SW 1271 (cell line): ENCODE measurements around the gene AGAP2.
"Not testable (repeated sequence)": the region's sequence is repeated elsewhere in the genome, so short reads cannot be mapped to it uniquely, and the experiment has no call there.

Experiments
- DNase-seq, 2 experiments: peaks; one replicate each; lab custom pipeline; 2025; lab: John Stamatoyannopoulos, UW

The AGAP2 gene

DNA sequence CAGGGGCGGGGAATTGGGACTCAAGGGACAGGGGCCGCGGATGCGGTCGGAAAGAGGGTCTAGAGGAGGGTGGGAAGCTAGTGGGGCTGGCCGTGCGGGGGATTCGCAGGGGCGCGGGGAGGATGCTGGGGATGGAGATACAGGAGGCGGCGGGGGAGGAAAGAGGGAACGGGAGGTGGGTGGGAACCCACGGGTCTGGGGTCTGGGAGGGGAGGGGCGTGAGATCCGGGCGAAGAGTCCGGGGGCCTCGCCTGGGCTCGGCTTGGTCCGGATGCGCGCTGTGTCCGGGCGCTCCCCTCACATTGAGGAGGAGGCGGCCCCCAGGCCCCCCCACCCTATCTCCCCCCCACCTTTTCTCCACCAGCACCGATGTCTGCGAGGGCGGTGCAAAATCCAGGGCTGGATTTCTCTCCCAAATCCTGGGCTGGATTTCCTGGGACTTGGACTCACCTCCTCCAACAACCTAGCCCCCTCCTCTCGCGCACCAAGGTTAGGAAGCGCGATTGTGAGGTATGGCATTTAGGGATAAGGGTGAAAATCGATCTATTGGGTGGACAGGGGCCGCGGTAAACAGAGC lies at the start of gene AGAP2:
TSS of gene AGAP2 (minus strand) at position 82 of the 577 bp plus-strand sequence. CDS start 496 bp downstream, outside the sequence.
- DNase-seq: no peak

DNA sequence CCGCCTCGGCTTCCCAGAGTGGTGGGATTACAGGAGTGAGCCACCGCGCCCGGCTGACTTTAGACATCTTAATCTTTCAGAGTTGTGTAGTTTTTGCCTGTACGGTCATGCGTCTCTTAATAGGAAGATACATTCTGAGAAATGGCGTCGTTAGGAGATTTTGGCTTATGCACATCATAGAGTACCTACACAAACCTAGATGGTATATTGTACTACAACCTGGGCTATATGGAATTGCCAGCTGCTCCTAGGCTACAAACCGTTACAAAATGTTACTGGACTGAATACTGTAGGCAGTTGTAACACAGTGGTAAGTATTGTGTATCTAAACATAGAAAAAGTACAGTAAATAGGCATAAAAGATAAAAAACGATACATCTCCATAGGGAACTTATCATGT lies 45.3 kb upstream of the AGAP2 start:
- no peak for DNase-seq

DNA sequence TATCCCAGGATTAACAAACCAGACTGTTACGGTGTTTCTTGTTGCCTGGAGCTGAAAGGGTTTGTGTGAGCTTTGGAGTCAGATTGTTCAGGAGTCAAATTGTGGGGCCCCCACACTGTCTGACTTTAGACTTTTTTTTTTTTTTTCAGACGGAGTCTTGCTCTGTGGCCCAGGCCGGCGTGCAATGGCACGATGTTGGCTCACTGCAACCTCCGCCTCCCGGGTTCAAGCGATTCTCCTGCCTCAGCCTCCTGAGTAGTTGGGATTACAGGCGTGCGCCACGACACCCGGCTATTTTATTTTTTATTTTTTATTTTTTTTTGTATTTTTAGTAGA lies 44.9 kb upstream of the AGAP2 start:
- DNase-seq: no peak

DNA sequence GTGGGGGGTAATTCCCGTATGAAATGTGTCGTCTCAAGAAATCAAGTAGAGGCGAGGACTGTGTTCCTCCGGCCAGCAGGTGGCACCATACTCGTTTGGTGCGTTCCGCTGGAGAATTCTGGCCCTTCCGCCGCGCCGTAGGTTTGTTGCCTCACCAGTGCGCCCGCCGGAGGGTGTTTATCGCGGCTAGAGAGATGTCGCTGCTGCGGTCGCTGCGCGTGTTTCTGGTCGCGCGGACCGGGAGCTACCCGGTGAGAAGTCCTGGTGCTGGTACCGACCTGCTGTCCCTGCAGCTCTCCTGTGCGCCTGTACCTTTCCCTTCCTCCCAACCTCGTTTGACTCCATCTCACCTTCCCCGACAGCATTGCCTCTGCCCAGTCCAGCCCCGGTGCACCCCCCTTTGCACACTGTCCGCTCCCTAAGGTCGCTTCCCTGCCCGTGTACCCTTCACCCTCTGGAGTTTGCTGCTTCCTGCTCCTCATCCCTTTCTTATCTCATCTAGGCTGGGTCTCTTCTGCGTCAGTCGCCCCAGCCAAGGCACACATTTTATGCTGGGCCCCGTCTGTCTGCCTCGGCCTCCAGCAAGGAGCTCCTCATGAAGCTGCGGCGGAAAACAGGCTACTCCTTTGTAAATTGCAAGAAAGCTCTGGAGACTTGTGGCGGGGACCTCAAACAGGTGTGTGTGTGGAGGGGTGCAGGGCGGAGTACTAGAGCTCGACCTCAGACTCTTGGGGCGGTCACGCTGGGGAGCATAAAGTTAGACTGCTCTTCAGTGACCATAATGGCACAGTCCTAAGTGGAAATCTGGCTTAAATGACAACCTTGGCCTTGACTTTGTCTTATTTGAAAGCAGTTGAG lies 44.3 kb upstream of the AGAP2 start, which contains the start of gene TSFM:
TSS of gene TSFM (plus strand) at position 180 of the 858 bp plus-strand sequence. CDS start at position 195, 15 bp downstream.
- peak; percentile 80 to 90 for DNase-seq

DNA sequence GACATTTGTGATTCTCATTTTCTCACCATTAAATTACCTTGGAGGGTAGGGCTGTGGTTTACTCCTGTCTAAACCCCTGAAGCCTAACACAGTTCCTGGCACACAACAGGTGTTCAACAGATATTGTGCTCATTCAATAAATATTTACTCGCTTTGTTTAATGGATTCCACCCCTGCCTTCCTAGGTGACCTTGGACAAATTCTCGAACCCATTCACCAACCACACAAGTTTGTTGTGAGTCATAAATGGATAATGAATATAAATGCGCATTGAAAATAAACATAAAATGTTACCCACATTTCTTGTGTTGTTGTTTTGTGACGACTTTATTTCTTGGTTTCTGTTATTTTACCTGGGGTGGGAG lies 43.7 kb upstream of the AGAP2 start:
- no peak for DNase-seq

DNA sequence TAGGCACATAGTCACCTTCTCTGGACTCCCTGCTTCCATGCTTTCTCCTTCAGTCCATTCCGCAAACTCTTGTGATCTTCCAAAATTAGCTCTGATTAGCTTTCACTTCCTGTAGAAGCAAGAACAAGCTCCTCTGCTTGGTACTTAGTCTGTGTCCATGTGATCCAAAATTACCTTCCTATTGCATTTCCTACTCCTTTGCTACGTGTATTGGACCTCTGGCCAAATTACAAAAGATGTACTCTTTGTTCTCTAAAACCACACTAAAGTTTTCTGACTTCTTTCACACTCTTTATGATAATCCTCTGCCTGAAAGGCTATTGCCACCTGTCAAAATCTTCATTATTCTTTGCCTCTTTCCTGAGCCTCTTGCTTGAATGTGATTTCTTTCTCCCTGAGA lies 43.3 kb upstream of the AGAP2 start:
- DNase-seq: no peak

DNA sequence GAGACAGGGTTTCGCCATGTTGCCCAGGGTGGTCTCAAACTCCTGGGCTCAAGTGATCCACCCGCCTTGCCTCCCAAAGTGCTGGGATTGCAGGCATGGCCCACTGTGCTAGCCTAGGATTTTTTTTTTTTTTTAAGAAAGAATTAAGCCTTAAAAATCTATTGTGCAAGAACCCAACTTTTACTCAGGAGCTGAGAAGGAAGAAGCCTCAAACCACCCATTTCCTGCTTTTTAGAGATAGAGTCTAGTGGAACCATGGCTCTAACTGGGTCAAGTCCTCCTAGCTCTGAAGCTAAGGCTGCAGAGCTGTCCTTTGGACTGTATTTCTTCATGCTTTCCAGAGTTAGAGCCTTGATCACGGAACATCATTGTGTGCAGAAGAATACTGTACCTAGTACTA lies 42.7 kb upstream of the AGAP2 start:
- no peak for DNase-seq

DNA sequence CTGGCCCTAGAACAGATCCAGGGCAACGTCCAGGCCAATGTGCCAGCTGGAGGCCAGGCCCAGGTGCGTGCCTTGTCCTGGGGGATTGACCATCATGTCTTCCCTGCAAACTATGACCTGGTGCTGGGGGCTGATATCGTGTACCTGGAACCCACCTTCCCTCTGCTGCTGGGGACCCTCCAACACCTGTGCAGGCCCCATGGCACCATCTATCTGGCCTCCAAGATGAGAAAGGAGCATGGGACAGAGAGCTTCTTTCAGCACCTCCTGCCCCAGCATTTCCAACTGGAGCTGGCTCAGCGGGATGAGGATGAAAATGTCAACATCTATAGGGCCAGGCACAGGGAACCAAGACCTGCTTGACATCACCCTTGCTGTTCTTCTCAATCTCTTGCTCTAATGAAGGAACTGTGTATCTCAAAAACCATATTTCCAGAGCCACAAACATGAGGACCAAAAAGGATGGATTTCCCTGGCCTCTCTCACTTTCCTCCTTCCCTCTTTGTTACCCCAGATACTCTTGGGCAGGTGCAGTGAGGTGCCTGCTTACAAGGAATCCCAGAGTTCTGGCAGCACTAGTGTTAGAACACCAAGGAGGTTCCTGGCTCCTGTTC lies 41.8 kb upstream of the AGAP2 start:
- DNase-seq: no peak

DNA sequence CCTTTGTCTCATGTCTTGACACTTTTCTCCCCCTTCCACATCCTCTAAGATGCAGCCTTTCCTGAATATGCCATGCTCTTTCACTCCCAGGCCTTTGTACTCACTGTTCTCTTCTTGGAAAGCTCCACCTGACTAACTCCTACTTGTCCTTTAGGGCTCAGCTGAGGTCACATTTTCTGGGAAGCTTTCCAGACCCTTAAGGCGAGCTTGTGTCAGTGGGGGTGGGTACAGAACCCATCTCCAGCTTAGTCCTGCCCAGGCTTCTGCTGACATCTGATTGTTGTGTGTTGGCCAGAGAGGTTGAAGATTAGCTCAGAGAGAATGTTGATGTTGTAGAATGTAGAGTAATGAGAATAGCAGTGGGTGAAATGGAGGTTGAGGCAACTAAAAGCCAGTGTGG lies 41.2 kb upstream of the AGAP2 start:
- DNase-seq: no peak

DNA sequence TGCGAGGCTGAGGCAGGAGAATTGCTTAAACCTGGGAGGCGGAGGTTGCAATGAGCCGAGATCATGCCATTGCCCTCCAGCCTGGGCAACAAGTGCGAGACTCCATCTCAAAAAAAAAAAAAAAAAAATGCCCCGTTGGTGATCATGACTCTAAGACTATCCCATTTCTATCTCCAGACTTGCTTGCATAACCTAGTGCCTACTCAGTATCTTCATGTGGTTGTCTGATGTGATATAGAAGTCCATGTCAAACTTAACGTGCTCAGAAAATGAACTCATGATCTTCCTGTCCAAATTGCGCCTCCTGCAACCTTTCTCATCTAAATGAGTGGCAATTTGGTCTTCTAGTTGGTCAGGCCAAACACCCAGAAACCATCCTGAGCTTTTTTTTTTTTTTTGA lies 39.4 kb upstream of the AGAP2 start:
- no peak for DNase-seq

DNA sequence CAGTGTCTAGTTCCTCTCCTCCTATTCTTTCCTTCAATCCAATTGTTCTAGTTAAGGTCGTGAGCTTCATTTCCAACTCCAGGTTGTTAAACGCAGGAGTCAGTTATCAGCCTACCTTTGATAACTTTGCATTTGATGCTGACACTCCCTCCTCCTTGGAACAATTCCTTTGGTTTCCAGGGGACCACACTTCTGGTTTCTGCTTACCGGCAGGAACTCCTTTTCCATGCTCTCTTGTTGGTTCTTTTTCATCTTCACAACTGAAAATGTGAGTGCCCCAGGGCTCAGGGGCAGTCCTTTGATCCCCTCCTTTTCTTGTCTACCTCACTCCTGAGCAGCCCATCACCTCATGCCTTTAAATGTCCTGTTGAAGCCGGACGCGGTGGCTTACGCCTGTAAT lies 38.8 kb upstream of the AGAP2 start:
- DNase-seq: no peak

DNA sequence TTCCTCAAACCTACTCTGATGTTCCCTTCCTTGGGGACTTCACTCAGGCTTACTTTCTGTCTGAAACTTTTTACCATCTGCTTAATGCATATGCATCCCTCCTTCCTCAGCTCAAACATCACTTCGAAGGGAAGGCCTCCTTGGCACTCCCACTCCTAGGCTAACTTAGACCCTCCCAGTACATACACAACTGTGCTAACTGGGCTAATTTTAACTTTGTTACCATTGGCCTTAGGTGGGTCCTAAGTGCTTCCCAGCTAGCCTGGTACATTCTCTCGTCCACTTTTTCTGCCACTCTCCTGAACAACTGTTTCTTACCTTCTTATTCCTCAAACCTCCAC lies 37.7 kb upstream of the AGAP2 start:
- no peak for DNase-seq

DNA sequence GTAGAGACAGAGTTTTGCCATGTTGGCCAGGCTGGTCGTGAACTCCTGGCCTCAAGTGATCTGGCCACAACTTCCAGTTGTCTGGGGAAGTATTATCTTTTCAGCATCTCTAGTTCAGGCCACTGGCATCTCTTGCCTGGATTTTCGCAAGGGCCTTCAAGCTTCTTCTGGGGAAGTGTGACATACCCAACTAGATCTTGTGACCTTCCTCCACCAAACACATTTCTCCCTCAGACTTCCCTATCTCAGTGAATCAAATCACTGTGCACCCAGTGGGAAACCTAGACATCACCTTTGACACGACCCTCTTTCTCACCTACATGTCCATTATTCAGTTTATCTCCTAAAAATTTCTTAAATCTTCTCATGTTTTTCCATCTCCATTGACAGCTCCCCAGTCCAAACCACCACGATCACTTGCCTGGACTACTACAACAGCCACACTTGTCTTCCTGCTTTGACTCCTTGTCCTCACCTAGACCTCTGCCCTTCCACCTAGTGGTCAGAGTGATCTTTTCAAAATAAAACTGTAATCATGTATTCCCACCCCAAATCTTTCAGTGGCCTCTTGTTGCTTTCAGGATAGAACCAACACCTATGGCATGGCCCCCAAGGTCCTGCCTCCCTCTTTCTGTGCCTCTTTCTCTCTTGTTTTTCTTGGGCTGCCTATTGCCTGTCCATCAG lies 37.2 kb upstream of the AGAP2 start:
- no peak for DNase-seq

DNA sequence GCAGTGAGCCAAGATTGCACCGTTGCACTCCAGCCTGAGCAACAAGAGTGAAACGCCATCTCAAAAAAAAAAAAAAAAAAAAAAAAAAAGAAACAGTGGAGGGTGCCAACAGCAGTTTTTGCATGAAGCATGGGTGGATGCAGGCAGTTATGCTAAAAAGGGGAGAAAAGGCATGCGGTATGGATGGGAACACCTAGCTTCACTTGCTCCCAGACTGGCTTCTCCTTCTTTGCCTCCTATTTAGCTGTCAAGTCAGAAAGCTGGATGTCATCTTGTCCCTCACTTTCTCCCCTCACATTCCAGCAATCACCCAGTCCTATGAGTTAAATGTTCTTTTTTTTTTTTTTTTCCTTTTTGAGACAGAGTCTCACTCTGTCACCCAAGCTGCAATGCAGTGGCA lies 36.5 kb upstream of the AGAP2 start:
- DNase-seq: no peak

DNA sequence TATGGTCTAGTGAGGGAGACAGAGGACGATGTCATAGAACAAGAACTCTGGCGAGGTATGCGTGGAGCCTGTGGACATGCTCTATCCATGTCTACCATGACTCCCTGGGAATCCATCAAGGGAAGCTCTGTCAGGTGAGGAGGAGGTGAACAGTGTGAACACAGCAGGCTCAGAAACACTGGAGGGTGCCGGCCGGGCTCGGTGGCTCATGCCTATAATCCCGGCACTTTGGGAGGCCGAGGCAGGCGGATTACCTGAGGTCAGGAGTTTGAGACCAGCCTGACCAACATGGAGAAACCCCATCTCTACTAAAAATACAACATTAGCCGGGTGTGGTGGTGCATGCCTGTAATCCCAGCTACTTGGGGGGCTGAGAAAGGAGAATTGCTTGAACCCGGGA lies 36.1 kb upstream of the AGAP2 start:
- not testable (repeated sequence) for DNase-seq

DNA sequence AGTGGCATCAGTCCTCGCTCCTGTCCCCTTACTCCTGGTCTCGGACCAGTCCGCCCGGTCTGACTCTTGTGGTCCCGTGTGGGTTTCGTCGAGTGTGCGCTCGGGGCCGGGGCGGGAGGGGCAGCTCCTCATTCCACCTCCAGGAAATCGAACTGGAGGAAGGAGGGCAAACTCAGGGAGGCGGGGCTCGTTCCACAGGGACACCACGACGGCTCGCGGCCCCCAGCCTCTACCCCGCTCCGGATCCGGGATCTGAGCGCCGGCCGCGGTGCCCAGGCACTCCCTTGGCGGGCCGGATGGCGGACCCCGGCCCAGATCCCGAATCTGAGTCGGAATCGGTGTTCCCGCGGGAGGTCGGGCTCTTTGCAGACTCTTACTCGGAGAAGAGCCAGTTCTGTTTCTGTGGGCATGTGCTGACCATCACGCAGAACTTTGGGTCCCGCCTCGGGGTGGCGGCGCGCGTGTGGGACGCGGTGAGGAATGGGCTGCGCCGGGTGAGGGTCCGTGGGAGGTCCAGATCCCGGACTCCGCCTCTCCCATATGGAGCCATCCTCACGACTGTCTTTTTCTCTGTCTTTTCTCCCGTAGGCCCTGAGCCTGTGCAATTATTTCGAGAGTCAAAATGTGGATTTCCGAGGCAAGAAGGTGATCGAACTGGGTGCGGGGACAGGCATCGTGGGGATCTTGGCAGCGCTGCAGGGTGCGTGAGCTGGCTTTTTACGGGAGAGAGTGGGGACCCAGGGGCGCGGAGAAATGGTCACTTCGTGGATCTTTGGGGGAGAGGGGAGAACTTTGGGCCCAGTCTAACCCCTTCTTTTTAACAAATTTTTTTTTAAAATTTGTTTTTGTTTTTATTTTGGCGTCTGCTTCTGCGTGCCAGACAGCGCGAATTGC lies 34.1 kb upstream of the AGAP2 start, which contains the start of gene EEF1AKMT3:
TSS of gene EEF1AKMT3 (plus strand) at position 186 of the 894 bp plus-strand sequence. CDS start at position 297, 111 bp downstream.
- peak; percentile 76 to 79 for DNase-seq

DNA sequence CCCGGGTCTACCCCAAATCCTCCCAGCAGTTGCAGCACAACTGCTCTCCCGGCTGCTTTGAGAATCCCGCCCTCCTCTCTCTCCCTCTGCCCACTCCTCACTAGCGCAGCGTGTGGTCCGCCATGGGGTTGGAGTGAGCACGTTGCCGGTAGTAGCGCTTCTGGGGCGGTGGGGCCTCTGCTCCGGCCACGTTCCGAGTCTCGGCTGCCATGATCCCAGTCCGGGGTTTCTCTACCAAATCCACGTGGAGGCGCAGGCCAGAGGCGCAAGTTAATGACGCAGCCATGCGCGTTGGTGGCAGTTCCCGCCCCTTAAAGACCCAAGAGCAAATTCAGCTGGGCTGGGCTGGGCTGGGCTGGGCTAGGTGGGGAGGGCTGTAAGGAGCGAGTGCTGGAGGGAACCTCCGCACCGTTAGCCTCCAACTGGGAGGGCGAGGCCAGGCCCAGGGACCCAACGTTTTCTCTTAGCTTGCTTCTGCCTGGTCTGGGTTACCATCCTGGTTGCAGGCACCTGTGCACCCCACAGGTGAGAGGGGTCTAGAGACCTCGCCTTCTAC lies 33.4 kb upstream of the AGAP2 start, which contains the start of gene METTL1:
TSS of gene METTL1 (minus strand) at position 233 of the 556 bp plus-strand sequence. CDS start at position 211, 22 bp downstream.
- peak; percentile 94 for DNase-seq

DNA sequence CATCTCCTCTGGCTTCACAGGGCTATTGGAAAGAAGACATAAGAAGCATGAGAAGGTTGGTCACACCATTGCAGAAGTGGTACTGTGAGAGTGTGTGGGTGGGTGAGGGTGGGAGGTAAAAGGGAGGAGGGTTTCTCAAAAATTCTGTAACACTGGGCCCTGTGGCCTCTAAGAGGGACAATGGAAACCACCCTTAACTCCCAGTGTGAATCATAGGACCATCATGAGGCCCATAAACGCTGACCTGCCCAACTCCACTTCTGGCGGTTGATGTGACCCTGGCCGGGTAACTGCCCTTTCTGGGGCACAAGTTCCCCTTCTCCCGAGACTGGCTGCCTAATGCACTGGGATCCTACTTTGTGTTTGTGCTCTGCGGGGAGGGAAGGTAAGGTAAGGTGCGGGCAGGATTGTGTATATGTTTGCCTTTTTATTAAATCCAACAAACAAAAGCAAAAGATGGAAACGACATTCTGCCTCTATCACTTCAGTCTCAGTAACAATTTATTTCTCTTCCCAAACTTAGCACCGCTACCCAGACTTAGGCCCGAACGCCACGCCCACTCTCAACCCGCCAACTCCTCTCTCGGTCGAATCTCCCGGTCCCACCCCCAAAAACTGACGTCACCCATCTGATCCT lies 32.8 kb upstream of the AGAP2 start:
- peak; percentile 88 to 93 for DNase-seq

DNA sequence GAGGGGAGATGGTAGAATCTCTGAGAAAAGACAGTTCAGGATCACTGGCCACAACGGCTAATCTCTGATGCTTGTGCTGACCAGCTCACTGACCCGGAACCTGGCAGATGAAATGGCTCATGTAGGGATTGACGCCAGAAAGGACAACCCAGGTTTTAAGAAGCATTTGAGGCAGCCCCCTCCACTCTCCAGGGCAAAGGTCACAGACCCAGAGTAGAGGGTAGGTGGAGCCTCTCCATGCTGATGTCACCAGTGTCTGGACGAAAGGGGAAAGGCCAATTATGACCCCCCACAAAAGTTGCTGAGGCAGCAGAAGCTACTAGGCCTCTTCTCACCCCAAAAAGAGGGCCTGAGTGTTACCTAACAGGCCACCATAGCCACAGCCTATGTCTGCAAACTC lies 32.2 kb upstream of the AGAP2 start:
- DNase-seq: no peak

DNA sequence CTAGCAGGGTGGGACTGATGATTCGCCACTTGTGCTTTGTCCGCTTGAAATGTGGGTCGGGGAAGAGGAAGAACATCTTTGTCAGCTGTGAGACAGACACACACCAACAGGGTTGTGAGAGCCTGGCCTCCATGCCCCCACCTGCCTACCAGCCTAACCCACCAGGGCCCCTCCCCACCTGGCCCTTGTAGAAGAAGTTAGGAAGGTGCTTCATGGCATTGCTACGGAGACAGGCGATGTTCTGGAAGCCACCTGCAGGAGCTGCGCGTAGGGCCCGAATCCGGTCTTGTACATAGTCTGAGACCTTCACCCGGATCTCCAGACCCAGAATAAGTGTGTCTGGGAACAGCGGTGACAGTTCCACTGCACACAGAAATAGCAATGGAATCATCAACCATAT lies 31.1 kb upstream of the AGAP2 start:
- DNase-seq: no peak

DNA sequence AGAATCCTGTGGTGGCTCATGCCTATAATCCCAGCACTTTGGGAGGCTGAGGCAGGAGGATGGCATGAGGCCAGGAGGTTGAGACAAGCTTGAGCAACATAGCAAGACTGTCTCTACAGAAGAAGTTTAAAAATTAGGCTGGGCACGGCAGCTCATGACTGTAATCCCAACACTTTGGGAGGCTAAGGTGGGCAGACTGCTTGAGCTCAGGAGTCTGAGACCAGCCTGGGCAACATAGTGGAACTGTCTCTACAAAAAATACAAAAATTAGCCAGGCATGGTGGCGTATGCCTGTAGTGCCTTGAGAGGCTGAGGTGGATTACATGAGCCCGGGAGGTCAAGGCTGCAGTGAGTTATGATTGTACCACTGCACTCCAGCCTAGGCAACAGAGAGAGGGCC lies 29.3 kb upstream of the AGAP2 start:
- no peak for DNase-seq
